Ishikawa (cell line): ENCODE measurements around the gene RHOU.

ENCODE experiments used
- CEBPB ChIP-seq: IDR thresholded peaks from 2 replicates; pipeline ENCODE4 v1.6.1; 2012
- CREB1 ChIP-seq: IDR thresholded peaks from 2 replicates; pipeline ENCODE4 v1.6.1; 2012; ENCODE audit warnings: low read depth
- EGR1 ChIP-seq: IDR thresholded peaks from 2 replicates; pipeline ENCODE4 v1.6.1; 2012
- EP300 ChIP-seq: IDR thresholded peaks from 2 replicates; pipeline ENCODE4 v1.6.1; 2012; ENCODE audit warnings: borderline replicate concordance
- FOXM1 ChIP-seq: IDR thresholded peaks from 2 replicates; pipeline ENCODE4 v1.6.1; 2012; ENCODE audit warnings: low read depth, borderline replicate concordance
- MAX ChIP-seq: IDR thresholded peaks from 2 replicates; pipeline ENCODE4 v1.6.1; 2012
- RAD21 ChIP-seq: IDR thresholded peaks from 2 replicates; pipeline ENCODE4 v1.6.1; 2012; ENCODE audit warnings: low read depth
- TAF1 ChIP-seq: IDR thresholded peaks from 2 replicates; pipeline ENCODE4 v1.6.1; 2012; ENCODE audit warnings: low read depth, mild to moderate bottlenecking
- YY1 ChIP-seq: IDR thresholded peaks from 2 replicates; pipeline ENCODE4 v1.6.1; 2012; ENCODE audit warnings: low read depth
- ZBTB7A ChIP-seq: IDR thresholded peaks from 2 replicates; pipeline ENCODE4 v1.6.1; 2012; ENCODE audit warnings: low read depth
- TF ChIP-seq, protein P1 (sequence below): IDR thresholded peaks from 2 replicates; pipeline ENCODE4 v1.6.1; 2012; ENCODE audit warnings: low read depth, mild to moderate bottlenecking

GRCh38 chr1:228706305-228706704 is 29.0 kb upstream of the RHOU start:
- TF ChIP-seq TAF1: no peak
- no peak for TF ChIP-seq YY1
- TF ChIP-seq, protein P1, sequence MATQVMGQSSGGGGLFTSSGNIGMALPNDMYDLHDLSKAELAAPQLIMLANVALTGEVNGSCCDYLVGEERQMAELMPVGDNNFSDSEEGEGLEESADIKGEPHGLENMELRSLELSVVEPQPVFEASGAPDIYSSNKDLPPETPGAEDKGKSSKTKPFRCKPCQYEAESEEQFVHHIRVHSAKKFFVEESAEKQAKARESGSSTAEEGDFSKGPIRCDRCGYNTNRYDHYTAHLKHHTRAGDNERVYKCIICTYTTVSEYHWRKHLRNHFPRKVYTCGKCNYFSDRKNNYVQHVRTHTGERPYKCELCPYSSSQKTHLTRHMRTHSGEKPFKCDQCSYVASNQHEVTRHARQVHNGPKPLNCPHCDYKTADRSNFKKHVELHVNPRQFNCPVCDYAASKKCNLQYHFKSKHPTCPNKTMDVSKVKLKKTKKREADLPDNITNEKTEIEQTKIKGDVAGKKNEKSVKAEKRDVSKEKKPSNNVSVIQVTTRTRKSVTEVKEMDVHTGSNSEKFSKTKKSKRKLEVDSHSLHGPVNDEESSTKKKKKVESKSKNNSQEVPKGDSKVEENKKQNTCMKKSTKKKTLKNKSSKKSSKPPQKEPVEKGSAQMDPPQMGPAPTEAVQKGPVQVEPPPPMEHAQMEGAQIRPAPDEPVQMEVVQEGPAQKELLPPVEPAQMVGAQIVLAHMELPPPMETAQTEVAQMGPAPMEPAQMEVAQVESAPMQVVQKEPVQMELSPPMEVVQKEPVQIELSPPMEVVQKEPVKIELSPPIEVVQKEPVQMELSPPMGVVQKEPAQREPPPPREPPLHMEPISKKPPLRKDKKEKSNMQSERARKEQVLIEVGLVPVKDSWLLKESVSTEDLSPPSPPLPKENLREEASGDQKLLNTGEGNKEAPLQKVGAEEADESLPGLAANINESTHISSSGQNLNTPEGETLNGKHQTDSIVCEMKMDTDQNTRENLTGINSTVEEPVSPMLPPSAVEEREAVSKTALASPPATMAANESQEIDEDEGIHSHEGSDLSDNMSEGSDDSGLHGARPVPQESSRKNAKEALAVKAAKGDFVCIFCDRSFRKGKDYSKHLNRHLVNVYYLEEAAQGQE: no peak
- TF ChIP-seq CEBPB: no peak
- no peak for TF ChIP-seq EP300
- no peak for TF ChIP-seq ZBTB7A
- TF ChIP-seq CREB1: no peak
- no peak for TF ChIP-seq EGR1
- TF ChIP-seq MAX: no peak
- TF ChIP-seq FOXM1: no peak
- no peak for TF ChIP-seq RAD21
